GM19468 (cell line): ENCODE measurements around the gene SPTBN4.

Source experiments
- ATAC-seq: cut with Tn5 transposase; IDR thresholded peaks from one replicate; pipeline ENCODE4 v1.9.1; 2021; ENCODE audit warnings: mild to moderate bottlenecking, moderate library complexity, moderate number of reproducible peaks; ENCODE audit not compliant: unreplicated experiment; ENCODE audit errors: extremely low read depth

SPTBN4 gene

DNA sequence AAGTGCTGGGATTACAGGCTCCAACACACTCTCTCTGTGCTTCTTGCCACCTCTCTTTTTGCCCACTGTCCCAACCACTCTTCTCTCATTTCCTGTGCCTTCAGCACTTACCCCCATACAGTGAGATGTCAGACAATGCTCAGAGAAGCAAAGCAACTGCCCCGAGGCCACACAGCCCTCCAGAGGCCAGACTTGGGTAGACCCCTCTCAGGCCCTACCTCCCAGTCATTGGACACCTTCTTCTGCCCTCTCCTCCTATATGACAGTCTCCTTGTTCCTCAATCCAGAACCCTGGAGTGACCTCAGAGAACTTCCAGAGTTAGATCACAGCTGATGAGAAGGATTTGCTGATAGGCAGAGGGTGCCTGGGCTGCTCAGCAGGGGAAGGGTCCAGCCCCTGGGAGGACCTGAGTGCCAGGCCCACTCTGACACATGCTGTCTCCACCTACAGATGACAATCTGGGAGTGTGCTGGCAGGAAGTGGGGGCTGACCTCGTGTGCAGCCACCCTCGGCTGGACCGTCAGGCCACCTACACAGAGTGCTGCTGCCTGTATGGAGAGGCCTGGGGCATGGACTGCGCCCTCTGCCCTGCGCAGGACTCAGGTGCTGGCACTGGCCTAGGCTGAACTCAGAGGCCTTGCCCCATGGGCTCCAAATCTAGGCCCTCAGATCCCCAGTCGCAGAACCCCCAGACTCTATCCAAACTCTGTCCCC, 158.8 kb downstream of the SPTBN4 start:
- ATAC-seq = no peak
